ENCODE results near the gene HAUS6.
"Not testable (repeated sequence)": the region's sequence is repeated elsewhere in the genome, so short reads cannot be mapped to it uniquely, and the experiment has no call there.

Gene HAUS6

GRCh38 chr9:19102631-19103345 is at the start of gene HAUS6:
HAUS6 (minus strand) TSS chr9:19102904; CDS start chr9:19102651, 253 bp downstream.
- DNase-seq: peak; percentile 97

- not testable (repeated sequence) for DNase-seq
Observed at GRCh38 chr9:19152160-19152498, 49.4 kb upstream of the HAUS6 start.

- DNase-seq: no peak
Observed at GRCh38 chr9:19151425-19152159, 48.9 kb upstream of the HAUS6 start.

GRCh38 chr9:19149230-19149629 is 46.5 kb upstream of the HAUS6 start:
- no peak for DNase-seq

- peak; percentile 19 for DNase-seq
Observed at GRCh38 chr9:19148187-19148586, 45.5 kb upstream of the HAUS6 start.

- DNase-seq: no peak
Observed at GRCh38 chr9:19146441-19147024, 43.8 kb upstream of the HAUS6 start.

- DNase-seq: no peak
Observed at GRCh38 chr9:19145881-19146280, 43.2 kb upstream of the HAUS6 start.

GRCh38 chr9:19140259-19140658 is 37.6 kb upstream of the HAUS6 start:
- no peak for DNase-seq

GRCh38 chr9:19138084-19138483 is 35.4 kb upstream of the HAUS6 start:
- no peak for DNase-seq

GRCh38 chr9:19137282-19137681 is 34.6 kb upstream of the HAUS6 start:
- no peak for DNase-seq

GRCh38 chr9:19136129-19136528 is 33.4 kb upstream of the HAUS6 start:
- DNase-seq: no peak

GRCh38 chr9:19133549-19134345 is 31.0 kb upstream of the HAUS6 start:
- no peak for DNase-seq

GRCh38 chr9:19130436-19130835 is 27.7 kb upstream of the HAUS6 start:
- no peak for DNase-seq

GRCh38 chr9:19127871-19128500 is 25.3 kb upstream of the HAUS6 start:
- DNase-seq: peak; percentile 22

GRCh38 chr9:19124430-19124793 is 21.7 kb upstream of the HAUS6 start:
- DNase-seq: no peak

- no peak for DNase-seq
Observed at GRCh38 chr9:19122490-19123042, 19.9 kb upstream of the HAUS6 start.

GRCh38 chr9:19120877-19121276 is 18.2 kb upstream of the HAUS6 start:
- no peak for DNase-seq

- no peak for DNase-seq
Observed at GRCh38 chr9:19119801-19120440, 17.2 kb upstream of the HAUS6 start.

GRCh38 chr9:19119246-19119645 is 16.5 kb upstream of the HAUS6 start:
- no peak for DNase-seq

- DNase-seq: no peak
Observed at GRCh38 chr9:19117039-19117716, 14.5 kb upstream of the HAUS6 start.

GRCh38 chr9:19116107-19116790 is 13.5 kb upstream of the HAUS6 start:
- no peak for DNase-seq

Measured in NCI-H345 (cell line).